Limb (tissue), 2 donors: ENCODE data around the gene RAB11B.
"Not testable (repeated sequence)": the region's sequence is repeated elsewhere in the genome, so short reads cannot be mapped to it uniquely, and the experiment has no call there.

Experiments used
- DNase-seq, 2 donors: peaks; one replicate each; pipeline ENCODE4 v3.0.0-alpha.2; 2016; ENCODE audit errors: extremely low spot score in 2 of 2

Gene RAB11B

GRCh38 chr19:8389891-8390616 is at the start of gene RAB11B:
RAB11B (plus strand) TSS chr19:8390360; CDS start chr19:8390417, 57 bp downstream.
- DNase-seq, result peak; percentile 99 to 100

- not testable (repeated sequence) for DNase-seq
Measured at GRCh38 chr19:8341504-8341903, 48.7 kb upstream of the RAB11B start.

GRCh38 chr19:8342316-8342683 is 47.9 kb upstream of the RAB11B start:
- DNase-seq, result no peak

- peak; percentile 63 to 86 for DNase-seq
Measured at GRCh38 chr19:8342684-8343482, 47.3 kb upstream of the RAB11B start, which contains the start of gene KANK3. KANK3 (minus strand) TSS chr19:8343262; CDS start chr19:8337828, 5,434 bp downstream.

GRCh38 chr19:8343483-8343844 is 46.7 kb upstream of the RAB11B start:
- DNase-seq, result no peak

- not testable (repeated sequence) for DNase-seq
Measured at GRCh38 chr19:8349629-8350372, 40.4 kb upstream of the RAB11B start.

- no peak for DNase-seq
Measured at GRCh38 chr19:8352134-8352827, 37.9 kb upstream of the RAB11B start.

- not testable (repeated sequence) for DNase-seq
Measured at GRCh38 chr19:8352845-8353244, 37.3 kb upstream of the RAB11B start.

GRCh38 chr19:8355631-8356402 is 34.3 kb upstream of the RAB11B start:
- DNase-seq, result no peak

GRCh38 chr19:8357007-8357521 is 33.1 kb upstream of the RAB11B start:
- DNase-seq, result no peak

- DNase-seq, result no peak
Measured at GRCh38 chr19:8358948-8359347, 31.2 kb upstream of the RAB11B start.

- DNase-seq, result no peak
Measured at GRCh38 chr19:8360196-8360595, 30.0 kb upstream of the RAB11B start.

- peak; percentile 76 to 83 for DNase-seq
Measured at GRCh38 chr19:8361921-8362793, 28.0 kb upstream of the RAB11B start.

- DNase-seq, result peak in 1 of 2 donors; percentile 78
Measured at GRCh38 chr19:8363803-8364771, 26.1 kb upstream of the RAB11B start, which contains the start of gene ANGPTL4. ANGPTL4 (plus strand) TSS chr19:8364155; CDS start chr19:8364322, 167 bp downstream.

GRCh38 chr19:8366121-8366581 is 24.0 kb upstream of the RAB11B start:
- no peak for DNase-seq

- no peak for DNase-seq
Measured at GRCh38 chr19:8366961-8367326, 23.2 kb upstream of the RAB11B start.

- DNase-seq, result peak; percentile 91 to 94
Measured at GRCh38 chr19:8367327-8368001, 22.7 kb upstream of the RAB11B start.
